ENCODE results near the gene FNDC3B.

FNDC3B gene

GRCh38 chr3:172191629-172192028, 152.3 kb downstream of the FNDC3B start:
- no peak for DNase-seq (ENCODE audit: low spot score)

GRCh38 chr3:172192830-172193415, 153.5 kb downstream of the FNDC3B start:
- DNase-seq (ENCODE audit: low spot score) = no peak

GRCh38 chr3:172193436-172193835, 154.1 kb downstream of the FNDC3B start:
- DNase-seq (ENCODE audit: low spot score) = no peak

- no peak for DNase-seq (ENCODE audit: low spot score)
Measured at GRCh38 chr3:172194702-172195406, 155.5 kb downstream of the FNDC3B start.

- no peak for DNase-seq (ENCODE audit: low spot score)
Measured at GRCh38 chr3:172195407-172195754, 156.0 kb downstream of the FNDC3B start.

GRCh38 chr3:172197344-172197743, 158.0 kb downstream of the FNDC3B start:
- DNase-seq (ENCODE audit: low spot score) = no peak

GRCh38 chr3:172198428-172198827, 159.1 kb downstream of the FNDC3B start:
- no peak for DNase-seq (ENCODE audit: low spot score)

GRCh38 chr3:172199850-172200369, 160.5 kb downstream of the FNDC3B start:
- DNase-seq (ENCODE audit: low spot score) = no peak

GRCh38 chr3:172201136-172201869, 161.9 kb downstream of the FNDC3B start:
- peak; percentile 81 for DNase-seq (ENCODE audit: low spot score)

GRCh38 chr3:172201870-172202236, 162.5 kb downstream of the FNDC3B start:
- peak; percentile 52 for DNase-seq (ENCODE audit: low spot score)

- no peak for DNase-seq (ENCODE audit: low spot score)
Measured at GRCh38 chr3:172202797-172203196, 163.4 kb downstream of the FNDC3B start.

- DNase-seq (ENCODE audit: low spot score) = no peak
Measured at GRCh38 chr3:172203522-172204258, 164.3 kb downstream of the FNDC3B start.

GRCh38 chr3:172204716-172205115, 165.3 kb downstream of the FNDC3B start:
- DNase-seq (ENCODE audit: low spot score) = no peak

- DNase-seq (ENCODE audit: low spot score) = no peak
Measured at GRCh38 chr3:172208586-172209332, 169.4 kb downstream of the FNDC3B start.

GRCh38 chr3:172209333-172210321, 170.2 kb downstream of the FNDC3B start:
- no peak for DNase-seq (ENCODE audit: low spot score)

- no peak for DNase-seq (ENCODE audit: low spot score)
Measured at GRCh38 chr3:172210355-172210754, 171.0 kb downstream of the FNDC3B start.

GRCh38 chr3:172211123-172211522, 171.7 kb downstream of the FNDC3B start:
- no peak for DNase-seq (ENCODE audit: low spot score)

GRCh38 chr3:172213200-172213599, 173.8 kb downstream of the FNDC3B start:
- DNase-seq (ENCODE audit: low spot score) = no peak

- DNase-seq (ENCODE audit: low spot score) = no peak
Measured at GRCh38 chr3:172213904-172214303, 174.5 kb downstream of the FNDC3B start.

GRCh38 chr3:172216267-172216666, 176.9 kb downstream of the FNDC3B start:
- no peak for DNase-seq (ENCODE audit: low spot score)
